ENCODE results near the gene CD40.
"Not testable (repeated sequence)": the region's sequence is repeated elsewhere in the genome, so short reads cannot be mapped to it uniquely, and the experiment has no call there.

The CD40 gene

DNA sequence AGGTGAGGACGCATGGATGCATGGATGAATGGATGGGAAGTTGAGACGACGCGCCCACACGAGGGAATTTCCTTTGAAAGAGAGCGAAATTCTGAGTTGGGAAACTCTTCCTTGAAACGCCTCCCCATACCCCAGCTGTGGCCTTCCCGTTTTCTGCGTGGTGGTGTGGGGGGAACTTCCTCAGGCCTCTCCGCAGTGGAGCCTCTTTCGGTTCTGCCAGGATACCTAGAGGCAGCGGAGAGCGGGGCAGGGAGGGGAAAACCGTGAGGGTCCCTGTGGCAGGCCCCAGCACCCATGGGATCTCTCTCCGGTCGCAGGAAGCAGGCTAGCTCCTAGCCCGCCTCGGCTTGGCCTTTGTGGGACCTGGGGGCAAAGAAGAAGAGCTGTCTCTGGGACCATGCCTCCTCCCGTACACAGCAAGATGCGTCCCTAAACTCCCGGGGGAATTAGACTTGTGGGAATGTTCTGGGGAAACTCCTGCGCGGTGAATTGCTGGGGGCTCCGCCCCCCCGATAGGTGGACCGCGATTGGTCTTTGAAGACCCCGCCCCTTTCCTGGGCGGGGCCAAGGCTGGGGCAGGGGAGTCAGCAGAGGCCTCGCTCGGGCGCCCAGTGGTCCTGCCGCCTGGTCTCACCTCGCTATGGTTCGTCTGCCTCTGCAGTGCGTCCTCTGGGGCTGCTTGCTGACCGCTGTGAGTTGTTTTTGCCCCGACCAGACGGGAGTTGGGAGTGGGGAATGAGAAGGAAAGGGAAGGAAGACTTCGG lies at the start of gene CD40:
CD40 (plus strand) TSS at position 611 of the 764 bp plus-strand sequence; CDS start at position 641, 30 bp downstream.
- DNase-seq (ENCODE audit: low spot score), result no peak

GRCh38 chr20:46070215-46070900 lies 47.8 kb upstream of the CD40 start:
- no peak for DNase-seq (ENCODE audit: low spot score)

DNA sequence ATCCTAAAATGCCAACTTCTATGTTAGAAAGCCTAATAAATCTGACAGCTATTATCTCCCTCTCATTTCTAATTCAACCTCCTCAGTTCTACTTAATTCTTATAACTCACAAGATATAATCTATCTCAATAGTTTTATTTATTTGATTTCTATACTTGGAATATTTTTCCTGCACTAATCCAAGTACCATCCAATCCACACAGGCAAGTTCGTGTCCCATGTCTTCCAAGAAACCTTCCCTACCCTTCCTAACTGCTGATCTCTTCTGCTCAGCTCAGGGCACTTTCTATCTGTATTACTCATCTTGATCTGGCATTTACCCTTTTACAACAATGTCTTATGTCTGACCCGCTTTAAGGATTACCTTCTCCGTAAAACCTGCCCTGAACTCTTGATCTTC lies 46.5 kb upstream of the CD40 start:
- no peak for DNase-seq (ENCODE audit: low spot score)

DNA sequence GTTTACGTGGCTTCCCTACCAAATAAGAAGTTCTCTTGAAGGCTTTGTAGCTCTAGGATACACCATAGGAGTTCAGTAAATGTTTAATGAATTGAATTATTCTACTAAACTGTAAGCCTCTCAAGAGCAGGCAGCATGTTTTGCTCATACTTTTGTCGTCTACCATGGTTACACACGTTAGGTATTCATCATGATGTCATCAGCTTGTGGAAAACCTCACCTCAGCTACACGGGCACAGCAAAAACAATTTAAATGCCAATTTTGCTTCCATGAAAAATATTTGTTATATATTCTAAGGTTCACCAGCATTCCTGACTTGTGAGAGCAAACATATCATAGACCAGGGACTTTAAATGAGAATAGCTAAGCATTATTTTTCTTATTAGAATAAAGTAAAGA lies 45.1 kb upstream of the CD40 start:
- no peak for DNase-seq (ENCODE audit: low spot score)

GRCh38 chr20:46073443-46073842 lies 44.7 kb upstream of the CD40 start:
- DNase-seq (ENCODE audit: low spot score), result no peak

DNA sequence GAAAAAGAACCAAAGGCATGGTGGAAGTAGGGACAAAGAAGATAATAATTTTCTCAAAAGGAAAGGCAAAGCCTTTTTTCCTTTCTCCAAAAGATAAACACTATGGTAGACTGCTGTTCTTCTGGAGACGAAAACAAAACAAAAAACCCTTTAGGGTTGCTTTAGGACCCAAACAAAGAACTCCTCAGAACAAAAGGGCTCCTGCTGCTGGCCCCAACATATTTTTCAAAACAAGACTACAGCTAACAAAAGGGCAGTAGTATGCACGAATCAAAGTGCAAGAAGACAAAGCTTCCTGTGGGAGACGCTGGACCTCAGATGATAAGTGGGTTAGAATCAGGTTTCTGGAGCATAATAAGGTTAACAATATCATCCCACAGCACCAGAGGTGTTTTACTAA lies 44.1 kb upstream of the CD40 start:
- DNase-seq (ENCODE audit: low spot score), result no peak

- no peak for DNase-seq (ENCODE audit: low spot score)
Measured at GRCh38 chr20:46076806-46077205, 41.3 kb upstream of the CD40 start.

- DNase-seq (ENCODE audit: low spot score), result no peak
Measured at GRCh38 chr20:46077642-46078305, 40.3 kb upstream of the CD40 start.

DNA sequence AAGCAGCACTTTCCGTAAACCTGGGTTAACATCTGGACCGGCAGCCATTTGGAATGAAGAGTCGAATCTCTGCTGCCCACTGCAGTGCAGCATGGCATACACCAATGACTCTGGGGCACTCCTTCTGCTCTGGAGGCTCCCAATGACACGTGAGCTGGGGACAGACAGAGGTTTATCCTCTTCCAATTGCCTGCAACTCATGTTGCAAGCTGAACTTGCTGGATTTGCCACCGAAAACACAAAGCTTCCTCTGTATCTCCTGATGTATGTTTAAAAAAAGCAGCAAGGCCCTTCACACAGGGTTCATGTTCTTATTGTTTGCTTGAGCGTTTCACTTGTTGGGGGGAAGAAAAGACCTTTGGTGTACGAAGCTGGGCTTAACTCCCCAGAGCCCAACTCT lies 39.2 kb upstream of the CD40 start:
- DNase-seq (ENCODE audit: low spot score), result no peak

- no peak for DNase-seq (ENCODE audit: low spot score)
Measured at GRCh38 chr20:46081074-46081473, 37.0 kb upstream of the CD40 start.

GRCh38 chr20:46083101-46083500 lies 35.0 kb upstream of the CD40 start:
- DNase-seq (ENCODE audit: low spot score), result no peak

GRCh38 chr20:46083531-46084061 lies 34.5 kb upstream of the CD40 start:
- DNase-seq (ENCODE audit: low spot score), result no peak

- no peak for DNase-seq (ENCODE audit: low spot score)
Measured at GRCh38 chr20:46084805-46085178, 33.3 kb upstream of the CD40 start.

DNA sequence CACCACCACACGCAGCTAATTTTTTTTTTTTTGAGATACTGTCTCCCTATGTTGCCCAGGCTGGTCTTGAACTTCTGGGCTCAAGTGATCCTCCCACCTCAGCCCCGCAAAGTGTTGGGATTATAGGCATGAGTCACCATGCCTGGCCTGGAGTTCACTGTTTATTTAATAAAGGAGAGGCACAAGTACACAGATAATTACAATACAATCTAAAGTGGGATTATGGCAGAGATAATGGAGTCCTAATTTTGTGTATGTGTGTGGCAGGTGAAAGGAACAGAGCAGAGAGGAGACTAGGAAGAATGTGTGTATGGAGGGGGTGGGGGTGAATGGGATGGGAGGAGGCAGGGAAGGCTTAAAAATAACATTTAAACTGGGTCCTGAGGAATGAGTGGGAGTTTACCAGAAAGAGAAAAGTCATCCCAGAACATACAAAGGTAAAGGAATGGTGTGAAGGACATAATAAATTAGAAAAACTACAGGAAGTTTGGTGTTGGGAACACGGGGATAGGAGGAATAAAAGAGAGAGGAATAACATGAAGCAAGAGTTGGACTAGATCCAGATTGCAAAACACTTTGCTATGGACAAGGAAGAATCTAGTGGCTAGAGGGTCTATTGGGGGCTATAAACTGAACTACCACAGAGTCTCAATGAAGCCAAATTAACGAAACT lies 32.8 kb upstream of the CD40 start:
- DNase-seq (ENCODE audit: low spot score), result no peak

- DNase-seq (ENCODE audit: low spot score), result no peak
Measured at GRCh38 chr20:46087161-46087560, 31.0 kb upstream of the CD40 start.

- DNase-seq (ENCODE audit: low spot score), result no peak
Measured at GRCh38 chr20:46088409-46089166, 29.5 kb upstream of the CD40 start.

DNA sequence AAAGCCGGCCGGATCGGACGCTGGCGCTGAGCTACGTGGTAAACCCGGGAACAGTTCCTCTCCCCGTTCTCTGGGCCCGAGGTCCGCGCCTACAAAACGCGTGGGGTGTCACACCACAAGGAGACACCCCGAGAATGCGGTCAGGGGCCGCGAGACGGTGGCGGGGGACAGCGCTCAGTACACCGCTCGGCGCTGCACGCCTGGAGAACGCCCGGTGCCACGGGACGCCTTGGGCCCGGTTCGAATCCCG lies 29.0 kb upstream of the CD40 start:
- no peak for DNase-seq (ENCODE audit: low spot score)

- DNase-seq (ENCODE audit: low spot score), result peak; percentile 97
Measured at GRCh38 chr20:46089417-46090388, 28.4 kb upstream of the CD40 start, which contains the start of gene NCOA5. Gene NCOA5, minus strand, starts transcription at chr20:46089962. Its CDS starts 10,538 bp downstream, at chr20:46079424.

- DNase-seq (ENCODE audit: low spot score), result not testable (repeated sequence)
Measured at GRCh38 chr20:46091622-46092535, 26.2 kb upstream of the CD40 start.

All from left forelimb (tissue), 1 donor.